Measurements from ENCODE around the gene GRIK4. TPM values are rescaled to one million over a fixed set of nuclear protein-coding genes. Genes with fewer than 3 reads are reported as not detected.

The GRIK4 gene
- total and polyA plus RNA-seq, 2 of the 4 experiments (the other 2 are of a cell fraction) = 0.18 to 0.38 TPM

DNA sequence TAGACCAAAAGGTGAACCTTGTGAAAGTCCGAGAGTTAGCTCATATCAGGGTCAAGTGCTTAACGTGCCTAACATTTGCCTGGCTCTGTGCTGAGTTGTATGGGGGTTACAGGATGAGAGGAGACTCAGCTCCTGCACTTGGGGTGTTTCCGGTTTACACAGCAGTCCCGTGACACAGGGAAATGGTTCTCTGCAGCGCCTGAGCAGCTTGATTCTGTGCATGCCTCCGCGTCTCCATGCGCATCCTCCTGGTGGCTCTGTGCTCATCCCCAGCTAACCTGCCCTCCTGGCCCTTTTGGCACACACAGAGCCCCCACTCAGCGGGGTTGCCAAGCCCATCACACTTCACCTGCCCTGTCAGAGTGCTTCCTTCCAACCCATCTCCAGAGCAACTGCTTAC is 274.0 kb downstream of the GRIK4 start:
- Histone ChIP-seq H3K9me1 (ENCODE audit: insufficient read depth, low read length) (no peaks in the 10 kb centered on the region), H3K56ac (ENCODE audit: extremely low read depth, insufficient read depth, low read length) (no peak overlapping the region), H3K36me3 (ENCODE audit: control insufficient read depth, insufficient read depth, low read length) (no peaks in the 10 kb centered on the region), H2AK5ac (ENCODE audit: low read depth, low read length) (no peak overlapping the region), H3K23ac (ENCODE audit: low read depth, low read length) (no peak overlapping the region), H4K20me1 (ENCODE audit: insufficient read depth, low read length) (no peaks in the 10 kb centered on the region), H3K4me2 (ENCODE audit: low read depth, low read length) (no peak overlapping the region), H3K18ac (ENCODE audit: low read depth, low read length) (no peak overlapping the region), H3K4ac (ENCODE audit: low read depth, low read length) (no peak overlapping the region), H4K5ac (ENCODE audit: low read depth, low read length) (no peak overlapping the region), H3K14ac (replicated peaks; ENCODE audit: low read depth, low read length) (no peak overlapping the region), H3K79me1 (ENCODE audit: low read depth in 1 of 2, low read length in 2 of 2) (no peaks in the 10 kb centered on the region), H4K8ac (ENCODE audit: low read depth in 2 of 2, low read length in 2 of 2) (no peak overlapping the region), H3K4me1 (ENCODE audit: control insufficient read depth, insufficient read depth, low read length) (no peaks in the 10 kb centered on the region), H2BK15ac (ENCODE audit: low read depth, low read length) (no peak overlapping the region), H3K27ac (ENCODE audit: insufficient read depth, low read length) (no peak overlapping the region), H2AFZ (replicated peaks; ENCODE audit: low read length, poor library complexity) (no peak overlapping the region), H3K9ac (ENCODE audit: low read depth, low read length) (no peak overlapping the region), H2BK5ac (ENCODE audit: low read depth, low read length, poor library complexity, severe bottlenecking) (no peak overlapping the region), H2BK120ac (ENCODE audit: low read depth, low read length) (no peak overlapping the region), H3K27me3 (ENCODE audit: control insufficient read depth, insufficient read depth, low read length) (peaks cover 28% of the 10 kb centered on the region), H2AK9ac (replicated peaks; ENCODE audit: low read depth, low read length, poor library complexity) (no peak overlapping the region), H3K4me3 (ENCODE audit: insufficient read depth, low read depth, low read length) (no peak overlapping the region), H3K9me3 (ENCODE audit: control insufficient read depth, insufficient read depth, low read length) (no peaks in the 10 kb centered on the region), H2BK20ac (ENCODE audit: low read depth, low read length) (no peak overlapping the region), H4K91ac (ENCODE audit: insufficient read depth, low read depth, low read length) (no peak overlapping the region)
- TF ChIP-seq, protein P1, sequence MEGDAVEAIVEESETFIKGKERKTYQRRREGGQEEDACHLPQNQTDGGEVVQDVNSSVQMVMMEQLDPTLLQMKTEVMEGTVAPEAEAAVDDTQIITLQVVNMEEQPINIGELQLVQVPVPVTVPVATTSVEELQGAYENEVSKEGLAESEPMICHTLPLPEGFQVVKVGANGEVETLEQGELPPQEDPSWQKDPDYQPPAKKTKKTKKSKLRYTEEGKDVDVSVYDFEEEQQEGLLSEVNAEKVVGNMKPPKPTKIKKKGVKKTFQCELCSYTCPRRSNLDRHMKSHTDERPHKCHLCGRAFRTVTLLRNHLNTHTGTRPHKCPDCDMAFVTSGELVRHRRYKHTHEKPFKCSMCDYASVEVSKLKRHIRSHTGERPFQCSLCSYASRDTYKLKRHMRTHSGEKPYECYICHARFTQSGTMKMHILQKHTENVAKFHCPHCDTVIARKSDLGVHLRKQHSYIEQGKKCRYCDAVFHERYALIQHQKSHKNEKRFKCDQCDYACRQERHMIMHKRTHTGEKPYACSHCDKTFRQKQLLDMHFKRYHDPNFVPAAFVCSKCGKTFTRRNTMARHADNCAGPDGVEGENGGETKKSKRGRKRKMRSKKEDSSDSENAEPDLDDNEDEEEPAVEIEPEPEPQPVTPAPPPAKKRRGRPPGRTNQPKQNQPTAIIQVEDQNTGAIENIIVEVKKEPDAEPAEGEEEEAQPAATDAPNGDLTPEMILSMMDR (conservative IDR thresholded peaks at IDR 0.05; ENCODE audit: low read depth, low read length) = no peak
- no peak for TF ChIP-seq ELK1 (IDR thresholded peaks at IDR 0.05; ENCODE audit: borderline replicate concordance, low read depth, low read length)
- TF ChIP-seq MXI1 (IDR thresholded peaks at IDR 0.05; ENCODE audit: borderline replicate concordance, low read depth, low read length) = no peak
- no peak for TF ChIP-seq RFX5 (IDR thresholded peaks at IDR 0.05; ENCODE audit: low read depth, low read length)
- TF ChIP-seq BHLHE40 (IDR thresholded peaks at IDR 0.05; ENCODE audit: low read depth, low read length) = no peak
- TF ChIP-seq, protein P2, sequence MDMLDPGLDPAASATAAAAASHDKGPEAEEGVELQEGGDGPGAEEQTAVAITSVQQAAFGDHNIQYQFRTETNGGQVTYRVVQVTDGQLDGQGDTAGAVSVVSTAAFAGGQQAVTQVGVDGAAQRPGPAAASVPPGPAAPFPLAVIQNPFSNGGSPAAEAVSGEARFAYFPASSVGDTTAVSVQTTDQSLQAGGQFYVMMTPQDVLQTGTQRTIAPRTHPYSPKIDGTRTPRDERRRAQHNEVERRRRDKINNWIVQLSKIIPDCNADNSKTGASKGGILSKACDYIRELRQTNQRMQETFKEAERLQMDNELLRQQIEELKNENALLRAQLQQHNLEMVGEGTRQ (IDR thresholded peaks at IDR 0.05; ENCODE audit: low read depth, low read length) = no peak
- TF ChIP-seq RAD21 (IDR thresholded peaks at IDR 0.05; ENCODE audit: low read length) = no peak
- no peak for TF ChIP-seq CEBPB (IDR thresholded peaks at IDR 0.05; ENCODE audit: low read depth, low read length)
- no peak for TF ChIP-seq CHD1 (IDR thresholded peaks at IDR 0.05; ENCODE audit: low read depth, low read length)
- no peak for TF ChIP-seq FOS (IDR thresholded peaks at IDR 0.05; ENCODE audit: low read depth, low read length)
- TF ChIP-seq MAFK (IDR thresholded peaks at IDR 0.05; ENCODE audit: low read depth, low read length) = no peak
- no peak for TF ChIP-seq SMC3 (IDR thresholded peaks at IDR 0.05; ENCODE audit: low read depth, low read length)
- TF ChIP-seq MAZ (IDR thresholded peaks at IDR 0.05; ENCODE audit: borderline replicate concordance, low read depth, low read length) = no peak
- TF ChIP-seq POLR2A (IDR thresholded peaks at IDR 0.05; ENCODE audit: low read depth, low read length) = no peak
- TF ChIP-seq NFE2L2 (IDR thresholded peaks at IDR 0.05; ENCODE audit: low read depth, low read length) = no peak
- DNase-seq (no peak), ATAC-seq (ENCODE audit: low read depth) (no peak)
- dilution Hi-C loops (cut with HindIII; ENCODE audit: low sequenced_read_pairs, unreplicated experiment) (no loop called here), intact Hi-C loops (cut with micrococcal nuclease) (no loop called here), in situ Hi-C loops (cut with MboI; ENCODE audit: low sequenced_read_pairs) (no loop called here)
- POLR2A ChIA-PET (ENCODE audit: unreplicated experiment) = no interaction called here
- BruUV-seq (replicated peaks) = no TSS peak
- CTCF ChIA-PET = no interaction called here
- WGBS, 2 experiments (ENCODE audit: extremely low coverage in 2 of 2, insufficient read length in 1 of 2) = 65% methylated on average over 7 of the region's 9 CpGs; no CpG with 5 or more reads in 1 of the 2 experiments
